Fibroblast of mammary gland (primary cell): ENCODE data around the gene ZFP36L2.

ENCODE experiments used
- DNase-seq: peaks from one replicate; pipeline ENCODE4 v3.0.0-alpha.2; 2010; ENCODE audit warnings: low read depth
- H3K4me3 ChIP-seq: 2 replicates; pipeline ENCODE4 v1.5.1; 2011; ENCODE audit warnings: low read depth, mild to moderate bottlenecking, low read length, moderate library complexity; ENCODE audit not compliant: control insufficient read depth
- CTCF ChIP-seq: conservative IDR thresholded peaks from 2 replicates; pipeline ENCODE4 v1.5.1; 2011; ENCODE audit warnings: low read depth, low read length, inconsistent platforms; ENCODE audit not compliant: control insufficient read depth, insufficient read depth

Gene ZFP36L2

DNA sequence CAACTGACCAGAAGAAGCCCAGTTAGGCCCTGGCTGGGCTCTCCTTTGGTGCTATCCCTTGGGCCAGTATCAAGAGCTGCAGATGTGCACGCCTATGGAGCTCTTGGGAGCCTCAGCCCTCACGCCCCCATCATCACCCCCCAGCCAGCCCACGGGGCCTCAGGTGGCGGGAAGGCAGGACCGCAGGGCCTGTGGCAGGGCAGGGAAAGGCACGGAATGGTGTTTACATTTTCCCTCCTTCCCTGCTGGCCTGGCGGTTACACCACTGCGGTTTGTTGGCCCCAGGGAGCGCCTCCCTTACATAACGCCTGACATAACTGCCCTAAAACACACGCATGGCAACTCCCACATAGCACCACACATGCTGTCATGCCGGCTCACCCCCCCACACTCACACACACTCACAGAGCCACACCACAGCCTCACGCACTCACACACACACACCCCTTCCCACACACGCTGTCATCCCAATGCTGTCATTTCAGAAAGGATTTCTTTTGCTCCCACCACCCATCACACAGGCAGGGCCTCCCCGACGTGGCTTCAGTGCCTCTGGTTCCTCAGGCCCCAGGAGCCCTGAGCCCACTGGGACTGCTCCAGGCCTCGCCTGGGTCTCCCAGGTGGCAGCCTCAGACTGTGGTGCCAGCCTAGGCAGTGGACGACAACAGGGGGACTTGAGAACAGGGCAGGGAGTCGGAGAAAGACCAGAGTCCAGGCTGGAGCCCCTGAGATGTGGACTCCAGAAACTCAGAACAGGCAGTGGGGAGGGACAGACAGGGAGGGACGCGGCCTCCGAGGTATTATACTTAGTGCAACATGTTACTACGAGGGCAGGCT, 15.7 kb downstream of the ZFP36L2 start:
- no peak for TF ChIP-seq CTCF
- peak; percentile 82 for DNase-seq
- H3K4me3 ChIP-seq = no peak overlapping the region

DNA sequence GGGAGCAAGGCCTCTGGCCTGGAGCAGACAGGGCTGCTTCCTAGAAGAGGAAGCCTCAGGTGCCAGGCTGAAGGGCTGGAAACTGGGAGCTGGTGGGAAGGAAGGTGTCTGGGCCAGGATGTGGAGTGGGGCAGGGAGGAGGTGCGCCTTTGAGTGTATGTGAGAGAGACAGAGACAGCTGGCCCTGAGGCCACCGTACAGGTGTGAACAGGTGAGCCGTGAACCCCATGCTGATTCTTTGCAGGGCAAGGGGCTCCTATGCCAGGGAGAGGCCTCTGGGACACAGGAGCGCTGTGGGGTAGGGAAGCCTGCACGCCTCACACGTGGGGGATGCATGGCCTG, 16.3 kb downstream of the ZFP36L2 start:
- no peak for TF ChIP-seq CTCF
- no peak for DNase-seq
- no peak overlapping the region for H3K4me3 ChIP-seq

DNA sequence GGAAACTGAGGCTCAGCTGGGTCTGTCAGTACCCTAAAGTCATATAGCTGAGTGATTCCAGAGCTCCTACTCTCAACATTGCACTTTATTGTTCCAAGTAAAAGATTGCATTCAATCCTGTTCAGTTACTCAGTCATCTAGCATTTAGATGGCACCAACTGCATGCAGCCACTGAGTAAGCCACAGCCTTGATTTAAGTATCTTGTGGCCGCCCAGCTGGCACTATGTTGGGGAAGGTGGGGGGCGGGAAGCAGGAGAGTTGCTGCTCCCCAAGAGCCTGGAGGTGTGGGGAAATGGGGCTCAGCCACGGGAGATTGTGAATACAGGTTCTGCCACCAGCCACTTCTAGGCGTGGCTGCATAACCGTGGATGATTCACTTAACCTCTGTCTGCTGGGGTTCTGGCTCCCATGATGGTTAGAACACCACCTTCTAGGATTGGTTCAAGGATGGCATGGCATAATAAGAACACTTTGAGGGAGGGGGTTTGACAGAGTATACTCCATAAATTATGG, 17.1 kb downstream of the ZFP36L2 start:
- DNase-seq = no peak
- TF ChIP-seq CTCF = no peak
- no peak overlapping the region for H3K4me3 ChIP-seq

- no peak for DNase-seq
- no peak overlapping the region for H3K4me3 ChIP-seq
- no peak for TF ChIP-seq CTCF
These were observed 18.7 kb downstream of the ZFP36L2 start for GRCh38 chr2:43207553-43208300.

DNA sequence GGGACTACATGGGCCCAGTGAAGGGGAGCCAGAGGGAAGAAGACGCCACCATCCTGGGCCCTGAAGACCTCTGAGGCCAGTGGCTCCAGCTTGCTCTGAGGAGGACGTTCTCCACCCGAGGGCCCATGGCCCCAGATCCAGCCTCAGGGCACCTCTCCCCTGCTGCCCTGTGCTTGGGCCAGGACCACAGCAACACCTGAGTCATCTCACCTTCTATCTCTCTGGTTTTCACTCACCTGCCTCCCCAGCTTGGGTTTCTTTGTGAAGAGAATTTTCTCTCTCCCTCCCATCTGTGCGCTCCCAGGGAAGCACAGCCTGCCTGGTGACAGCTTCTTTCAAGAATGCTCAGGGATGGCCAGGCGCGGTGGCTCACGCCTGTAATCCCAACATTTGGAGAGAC, 19.8 kb downstream of the ZFP36L2 start:
- no peak overlapping the region for H3K4me3 ChIP-seq
- no peak for TF ChIP-seq CTCF
- DNase-seq = no peak

- TF ChIP-seq CTCF = no peak
- DNase-seq = no peak
- no peak overlapping the region for H3K4me3 ChIP-seq
These were observed 23.0 kb downstream of the ZFP36L2 start for GRCh38 chr2:43203373-43203772.
